Activated T-helper 2 cell treated with anti-CD3 and anti-CD28 coated beads, Interferon-gamma antibody, Interleukin-2, Interleukin-4, amounts not matched to agents 10 μg/mL and 5 μg/mL and 100 μg/mL, durations not matched to agents 14 hours and 24 hours and 36 hours (primary cell): Measurements from ENCODE around the gene OTOR. TPM values are rescaled to one million over a fixed set of nuclear protein-coding genes. Genes with fewer than 3 reads are reported as not detected.

Experiments used
- total RNA-seq: library from RNA; stranded (reverse); gene quantifications from 2 replicates; pipeline ENCODE4 v1.2.3, GENCODE V29; 2022

The OTOR gene
- total RNA-seq, 1 donor from 2014 or later = not detected

Other genes with a start within 250 kb of the OTOR start
- gene KIF16B, start 174.9 kb upstream of the OTOR start, total RNA-seq = 6.2 and 6.8 TPM in 2 replicates
- gene SNRPB2, start 18.3 kb upstream of the OTOR start, total RNA-seq = 115 and 125 TPM in 2 replicates